Gastrocnemius medialis (tissue), 4 donors: ENCODE results near the gene TRDN.

ENCODE experiments used
- POLR2A ChIP-seq, 2 donors: fragments of 450-650 bp; IDR thresholded peaks; one replicate each; pipeline ENCODE4 v1.6.1; 2017; ENCODE audit warnings: antibody characterized with exemption in 2 of 2, mild to moderate bottlenecking in 2 of 2, moderate library complexity in 2 of 2
- TF ChIP-seq, protein P1 (sequence below), 5 experiments: fragments of 450-650 bp in 3 of 5; fragments of 200-600 bp in 2 of 5; sonication (generic) in 2 of 5; IDR thresholded peaks in 4 of 5; conservative IDR thresholded peaks in 1 of 5; 1 replicate in 4 of 5; 2 replicates in 1 of 5; pipeline ENCODE4 v1.5.1; 2016 to 2019; ENCODE audit warnings: antibody characterized with exemption in 5 of 5, mild to moderate bottlenecking in 3 of 5, moderate library complexity in 3 of 5

- TF ChIP-seq, protein P1, sequence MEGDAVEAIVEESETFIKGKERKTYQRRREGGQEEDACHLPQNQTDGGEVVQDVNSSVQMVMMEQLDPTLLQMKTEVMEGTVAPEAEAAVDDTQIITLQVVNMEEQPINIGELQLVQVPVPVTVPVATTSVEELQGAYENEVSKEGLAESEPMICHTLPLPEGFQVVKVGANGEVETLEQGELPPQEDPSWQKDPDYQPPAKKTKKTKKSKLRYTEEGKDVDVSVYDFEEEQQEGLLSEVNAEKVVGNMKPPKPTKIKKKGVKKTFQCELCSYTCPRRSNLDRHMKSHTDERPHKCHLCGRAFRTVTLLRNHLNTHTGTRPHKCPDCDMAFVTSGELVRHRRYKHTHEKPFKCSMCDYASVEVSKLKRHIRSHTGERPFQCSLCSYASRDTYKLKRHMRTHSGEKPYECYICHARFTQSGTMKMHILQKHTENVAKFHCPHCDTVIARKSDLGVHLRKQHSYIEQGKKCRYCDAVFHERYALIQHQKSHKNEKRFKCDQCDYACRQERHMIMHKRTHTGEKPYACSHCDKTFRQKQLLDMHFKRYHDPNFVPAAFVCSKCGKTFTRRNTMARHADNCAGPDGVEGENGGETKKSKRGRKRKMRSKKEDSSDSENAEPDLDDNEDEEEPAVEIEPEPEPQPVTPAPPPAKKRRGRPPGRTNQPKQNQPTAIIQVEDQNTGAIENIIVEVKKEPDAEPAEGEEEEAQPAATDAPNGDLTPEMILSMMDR (IDR thresholded peaks at IDR 0.05 in 4 of 5, conservative IDR thresholded peaks at IDR 0.05 in 1 of 5), result no peak
- TF ChIP-seq POLR2A (IDR thresholded peaks at IDR 0.05), result no peak
These were observed 284.5 kb downstream of the TRDN start for GRCh38 chr6:123352279-123352678.
